Measurements from ENCODE around the gene RAD18.

The RAD18 gene

GRCh38 chr3:8891303-8891702 lies 72.0 kb downstream of the RAD18 start:
- no peak for DNase-seq

- no peak for DNase-seq
Observed at GRCh38 chr3:8888301-8888915, 74.9 kb downstream of the RAD18 start.

DNA sequence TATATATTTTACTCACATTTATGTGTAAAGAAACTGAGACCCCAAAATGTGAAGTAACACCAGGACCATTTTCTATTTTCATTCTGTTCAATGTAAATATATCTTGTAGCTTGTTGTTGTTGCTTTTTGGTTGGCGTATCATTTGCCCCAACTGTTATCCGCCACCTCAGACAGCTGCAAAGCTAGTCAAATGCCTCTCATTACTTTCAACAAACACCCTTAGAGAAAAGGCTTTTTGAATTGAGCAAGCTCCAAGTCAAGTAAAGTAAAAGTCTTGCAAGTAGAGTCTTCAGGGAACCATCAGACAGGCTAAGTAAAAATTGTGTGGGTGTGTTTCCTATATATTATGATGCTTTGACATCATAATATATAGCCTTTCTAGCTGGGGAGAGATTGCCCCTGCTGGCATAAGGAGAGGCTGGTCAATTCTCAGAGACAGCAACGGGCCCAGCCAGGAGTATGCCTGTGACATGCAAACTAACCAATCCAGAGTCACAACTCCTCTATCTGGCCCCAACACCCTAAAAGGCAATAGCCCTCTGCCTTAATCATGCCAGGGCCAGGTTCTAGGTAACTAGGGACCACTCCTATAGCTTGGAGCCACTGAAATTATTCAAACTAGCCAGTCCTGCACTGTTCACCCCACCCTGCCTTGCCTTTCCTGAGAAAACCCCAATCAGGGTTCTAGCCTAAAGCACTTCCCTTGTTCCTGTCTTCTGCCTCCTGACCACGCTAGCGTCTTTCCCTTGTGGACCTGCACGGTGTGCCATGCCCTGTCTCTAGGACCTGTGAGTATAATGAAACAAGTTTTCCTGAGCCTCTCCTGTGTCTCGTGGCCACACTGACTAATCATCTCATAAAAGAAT lies 75.6 kb downstream of the RAD18 start:
- DNase-seq, result no peak

- DNase-seq, result no peak
Observed at GRCh38 chr3:8886546-8886945, 76.7 kb downstream of the RAD18 start.

- DNase-seq, result no peak
Observed at GRCh38 chr3:8885536-8886316, 77.5 kb downstream of the RAD18 start.

- DNase-seq, result no peak
Observed at GRCh38 chr3:8884630-8885290, 78.5 kb downstream of the RAD18 start.

GRCh38 chr3:8882642-8883041 lies 80.6 kb downstream of the RAD18 start:
- no peak for DNase-seq

DNA sequence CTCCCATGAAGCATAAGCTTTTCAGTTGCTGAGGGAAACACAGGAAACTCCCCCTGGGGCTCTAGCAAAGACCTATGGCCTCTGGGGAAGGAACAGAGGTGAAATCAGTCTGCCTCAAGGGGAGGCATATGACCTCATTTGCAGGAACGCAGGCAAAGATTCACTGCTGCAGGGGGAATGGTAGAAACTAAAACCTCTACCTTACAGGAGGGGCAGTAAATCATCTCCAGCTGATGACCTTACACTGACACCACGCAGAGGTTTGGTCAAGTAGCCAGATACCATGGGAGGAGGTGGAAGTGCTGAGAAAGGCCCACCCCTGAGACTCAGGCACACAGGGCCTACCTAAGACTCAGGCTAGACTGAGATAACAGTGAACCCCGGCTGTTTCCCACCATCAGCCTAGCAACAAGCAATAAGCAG lies 81.1 kb downstream of the RAD18 start:
- no peak for DNase-seq

DNA sequence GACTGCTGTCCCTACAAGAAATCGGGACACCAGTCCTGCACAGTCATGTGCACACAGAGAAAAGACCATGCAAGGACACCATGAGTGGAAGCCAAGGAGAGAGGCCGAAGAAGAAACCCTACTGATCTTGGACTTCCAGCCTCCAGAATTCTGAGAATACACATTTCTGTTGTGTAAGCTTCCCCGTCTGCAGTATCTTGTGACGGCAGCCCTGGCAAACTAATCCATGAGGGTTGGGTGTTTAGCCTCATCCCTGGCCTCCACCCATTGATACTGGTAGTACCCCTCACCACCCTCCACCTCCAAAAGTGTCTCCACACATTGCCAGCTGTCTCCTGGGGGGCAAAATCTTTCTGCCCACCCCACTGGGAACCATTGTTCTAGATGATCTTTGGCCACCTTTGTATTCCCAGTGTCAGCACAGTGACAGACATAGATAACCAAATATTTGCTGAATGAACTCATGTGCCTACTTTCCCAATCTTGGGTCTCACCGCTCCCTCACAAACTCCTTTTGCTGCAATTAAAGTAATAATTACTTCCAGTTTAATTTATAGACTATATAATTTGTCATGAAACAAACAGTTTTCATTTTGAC lies 83.8 kb downstream of the RAD18 start:
- no peak for DNase-seq

GRCh38 chr3:8875836-8876235 lies 87.4 kb downstream of the RAD18 start:
- DNase-seq, result no peak

DNA sequence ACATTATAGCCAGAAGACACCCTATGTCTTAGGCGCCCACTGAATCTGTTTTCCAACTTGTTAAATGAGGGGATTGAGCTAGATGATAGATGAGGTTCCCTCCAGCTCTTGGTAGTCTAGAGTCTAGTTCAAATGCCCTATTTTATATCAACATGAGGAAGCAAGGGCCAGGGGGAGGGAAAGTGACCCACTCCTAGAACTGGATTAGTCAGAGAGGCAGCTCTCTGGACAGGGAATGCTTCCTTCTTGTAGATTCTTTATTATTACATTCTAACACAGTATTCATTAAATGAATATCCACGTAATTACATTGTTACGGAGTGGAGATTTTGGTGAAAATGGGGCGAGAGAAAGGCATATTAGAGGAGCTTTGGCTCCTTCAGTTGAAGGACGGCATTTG lies 89.5 kb downstream of the RAD18 start:
- no peak for DNase-seq

DNA sequence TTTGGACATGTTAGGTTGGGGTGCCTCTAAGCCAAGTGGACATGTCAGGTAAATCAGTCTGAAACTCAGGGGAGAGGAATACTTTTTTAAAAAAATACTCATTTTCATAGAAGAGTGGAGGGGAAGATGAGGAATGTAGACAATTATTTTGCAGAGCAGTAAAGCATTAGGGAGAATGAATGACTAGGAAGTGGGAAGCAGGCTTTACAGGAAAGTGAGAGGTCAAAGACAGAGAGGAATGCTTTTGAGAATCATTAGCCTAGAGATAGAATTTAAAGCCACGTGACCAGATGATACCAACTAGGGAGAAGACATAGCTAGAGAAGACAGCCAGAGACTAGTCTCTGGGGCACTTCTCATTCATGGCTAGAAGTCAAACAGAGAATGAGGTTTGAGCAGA lies 91.0 kb downstream of the RAD18 start:
- no peak for DNase-seq

DNA sequence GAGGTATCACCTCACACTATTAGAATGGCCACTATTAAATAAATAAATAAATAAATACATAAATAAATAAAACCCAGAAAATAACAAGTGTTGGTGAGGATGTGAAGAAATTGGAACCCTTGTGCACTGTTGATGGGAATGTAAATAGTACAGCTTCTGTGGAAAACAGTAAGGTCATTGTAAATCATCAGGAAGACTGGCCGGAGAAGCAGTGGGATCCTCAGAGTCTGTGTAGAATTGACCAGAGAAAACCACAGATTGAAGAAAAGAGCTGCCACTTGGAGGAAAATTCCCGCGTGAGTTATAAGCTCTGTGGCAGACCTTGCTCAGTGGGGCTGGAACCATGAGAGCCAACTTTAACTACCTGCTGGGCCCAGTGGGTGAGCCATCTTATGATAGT lies 92.0 kb downstream of the RAD18 start:
- no peak for DNase-seq

DNA sequence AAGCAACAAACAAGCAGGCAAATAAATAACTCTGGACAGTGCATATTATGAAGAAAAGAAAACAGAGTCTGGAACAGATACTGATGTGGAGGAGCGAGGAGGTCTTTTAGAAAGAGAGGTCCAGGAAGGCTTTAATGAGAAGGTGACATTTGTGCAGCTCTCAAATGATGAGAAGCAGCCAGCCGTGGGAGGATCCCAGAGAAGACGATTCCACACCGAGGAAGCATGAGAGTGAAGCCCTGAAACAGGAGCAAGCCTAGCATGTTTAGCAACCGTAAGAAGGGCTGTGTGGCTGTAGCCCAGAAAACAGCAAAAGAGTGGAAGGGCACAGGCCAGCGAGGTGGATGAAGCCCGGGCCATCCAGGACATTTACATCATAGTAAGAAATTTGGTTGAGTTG lies 93.1 kb downstream of the RAD18 start:
- no peak for DNase-seq

- DNase-seq, result no peak
Observed at GRCh38 chr3:8869613-8870012, 93.7 kb downstream of the RAD18 start.

GRCh38 chr3:8868996-8869395 lies 94.3 kb downstream of the RAD18 start:
- DNase-seq, result no peak

GRCh38 chr3:8867646-8868045 lies 95.6 kb downstream of the RAD18 start:
- DNase-seq, result no peak

DNA sequence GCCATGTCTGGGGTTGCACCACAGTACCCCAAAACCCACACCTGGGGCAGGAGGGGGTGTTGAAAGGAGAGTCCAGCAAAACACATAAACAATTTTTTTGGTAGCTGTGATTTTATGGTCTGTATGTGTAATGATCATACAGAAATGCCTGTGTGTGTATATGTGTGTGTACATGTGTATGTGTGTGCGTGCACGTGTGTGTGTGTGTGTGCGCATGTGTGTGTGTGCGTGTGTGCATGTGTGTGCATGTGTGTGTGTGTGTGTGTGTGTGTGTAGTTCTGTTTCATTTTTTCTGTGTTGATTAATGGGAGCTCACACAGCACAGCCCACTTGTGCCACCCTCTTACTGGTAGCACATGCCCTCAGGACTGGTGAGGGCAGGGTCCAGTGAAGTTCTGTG lies 97.6 kb downstream of the RAD18 start:
- DNase-seq, result no peak

DNA sequence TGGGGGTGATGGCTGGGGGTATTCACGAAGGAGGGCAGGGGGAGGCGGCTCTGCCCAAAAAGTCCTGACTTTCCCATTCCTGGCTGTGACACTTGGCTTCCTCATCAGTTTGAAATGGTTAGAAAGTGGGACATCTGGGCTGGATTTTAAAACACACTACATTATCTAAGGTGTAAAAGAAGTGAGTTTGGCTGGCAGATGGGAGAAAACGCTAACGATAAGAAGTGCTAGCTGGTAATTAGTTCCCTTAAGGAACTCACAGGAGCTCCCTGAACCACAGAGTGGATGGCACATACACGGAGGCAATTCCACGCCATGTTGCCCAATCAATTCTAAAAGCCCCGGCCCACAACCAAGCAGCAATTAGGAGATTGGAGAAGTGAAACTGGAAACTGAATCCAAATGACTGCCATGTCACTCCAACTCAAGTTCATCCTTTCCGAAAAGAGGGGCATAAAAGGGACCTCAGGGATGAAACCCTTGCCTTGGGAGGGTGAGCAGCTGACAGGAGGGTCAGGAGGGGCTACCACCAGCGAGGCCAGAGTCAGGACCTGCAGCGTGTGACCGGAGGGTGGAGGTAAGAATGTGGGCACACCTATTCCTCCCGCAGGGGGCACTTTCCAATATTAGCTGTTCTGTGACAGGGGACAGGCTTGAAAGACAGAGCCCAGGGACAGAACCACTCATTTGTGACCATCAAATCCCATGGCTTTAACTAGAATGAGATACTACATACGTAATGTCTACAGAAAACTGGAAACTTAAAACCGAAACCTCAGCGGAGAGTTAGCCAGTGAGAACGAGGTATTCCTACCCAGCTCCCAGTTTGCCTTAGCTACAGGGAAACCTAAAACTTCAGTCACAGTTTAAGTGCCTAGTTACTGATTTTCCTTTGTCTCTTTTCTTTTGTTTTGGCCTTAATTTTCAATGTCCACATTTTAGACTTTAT lies 98.6 kb downstream of the RAD18 start:
- DNase-seq, result no peak

- DNase-seq, result no peak
Observed at GRCh38 chr3:8863891-8864290, 99.4 kb downstream of the RAD18 start.

DNA sequence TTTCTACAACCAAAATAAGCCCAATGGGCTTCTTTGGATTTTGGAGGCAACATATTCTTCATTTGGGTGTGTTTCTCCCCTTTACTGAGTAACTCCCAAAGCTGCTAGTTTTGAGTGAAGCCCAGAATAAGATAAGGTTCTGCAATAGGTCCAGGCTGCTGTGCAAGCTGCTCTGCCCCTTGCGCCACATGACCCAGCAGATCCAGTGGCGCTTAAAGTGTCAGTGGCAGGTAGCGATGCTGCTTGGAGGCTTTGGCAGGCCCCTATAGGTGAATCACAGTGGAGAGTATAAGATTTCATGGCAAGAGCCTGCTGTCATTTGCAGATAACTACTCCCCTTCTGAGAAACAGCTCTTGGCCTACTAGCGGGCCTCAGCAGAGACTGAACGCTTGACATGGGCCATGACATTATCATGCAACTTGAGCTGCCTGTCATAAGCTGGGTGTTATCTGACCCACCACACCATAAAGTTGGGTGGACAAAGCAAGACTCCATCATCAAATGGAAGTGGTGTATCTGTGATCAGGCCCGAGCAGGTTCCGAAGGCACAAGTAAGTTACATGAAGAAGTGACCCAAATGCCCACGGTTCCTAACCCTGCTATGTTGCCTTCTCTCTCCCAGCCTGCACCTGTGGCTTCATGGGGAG lies 105.4 kb downstream of the RAD18 start:
- no peak for DNase-seq
